Endothelial cell of umbilical vein (primary cell): ENCODE measurements around the gene SLC1A3. TPM values are rescaled to one million over a fixed set of nuclear protein-coding genes. Genes with fewer than 3 reads are reported as not detected.

Source experiments
- BruUV-seq: library from RNA; stranded (reverse); fragments of 400-500 nt; replicated peaks from 2 replicates; lab custom pipeline; 2021; lab: Mats Ljungman, UMichigan
- CTCF ChIA-PET: fragments of 300-600, 350-600 bp; sonication (Branson Sonifier 250); formaldehyde crosslinking; loops from one replicate; lab custom pipeline; 2021; ENCODE audit warnings: antibody characterized with exemption, inconsistent platforms; lab: Charles Lee
- POLR2A ChIA-PET: fragments of 300-600, 350-600 bp; sonication (Branson Sonifier 250); formaldehyde crosslinking; loops from one replicate; lab custom pipeline; 2021; ENCODE audit warnings: antibody characterized with exemption, inconsistent platforms; lab: Charles Lee
- DNase-seq: peaks from one replicate; pipeline ENCODE4 v3.0.0-alpha.2; 2011; ENCODE audit warnings: low read depth, low spot score
- FAIRE-seq: peaks from 2 replicates; lab custom pipeline; 2011; peaks lifted over from hg19 to GRCh38; lab: Jason Lieb, UNC
- H2AFZ ChIP-seq: 2 replicates; pipeline ENCODE4 v1.6.0; 2012; ENCODE audit warnings: low read depth, low read length, control low read depth, inconsistent platforms
- H3K27ac ChIP-seq: 2 replicates; pipeline ENCODE4 v1.5.1; 2011; ENCODE audit warnings: low read depth, mild to moderate bottlenecking, control low read depth, low read length, moderate library complexity; ENCODE audit not compliant: insufficient read depth
- H3K27me3 ChIP-seq, 2 experiments: 2 replicates each; pipeline versions ENCODE4 v1.6.0 to v1.6.1; 2011; ENCODE audit warnings: low read length in 2 of 2, mixed read lengths in 1 of 2; ENCODE audit not compliant: control insufficient read depth in 2 of 2, insufficient read depth in 2 of 2
- H3K36me3 ChIP-seq, 2 experiments: 2 replicates in 1 of 2; 3 replicates in 1 of 2; pipeline ENCODE4 v1.5.1; 2011; ENCODE audit warnings: low read length in 2 of 2, mild to moderate bottlenecking in 1 of 2, moderate library complexity in 1 of 2; ENCODE audit not compliant: control insufficient read depth in 2 of 2, insufficient read depth in 2 of 2; ENCODE audit errors: extremely low read depth in 1 of 2
- H3K4me1 ChIP-seq: 3 replicates; pipeline ENCODE4 v1.5.1; 2011; ENCODE audit warnings: mild to moderate bottlenecking, low read length; ENCODE audit not compliant: control insufficient read depth, insufficient read depth; ENCODE audit errors: extremely low read depth
- H3K4me2 ChIP-seq: 2 replicates; pipeline ENCODE4 v1.6.1; 2011; ENCODE audit warnings: low read length, control low read depth, mixed read lengths; ENCODE audit not compliant: insufficient read depth
- H3K4me3 ChIP-seq, 3 experiments: fragments of 200-600 bp in 1 of 3; sonication (generic), shearing (Covaris generic) in 1 of 3; replicated peaks in 1 of 3; 2 replicates each; pipeline ENCODE4 v1.5.1; 2011 to 2016; ENCODE audit warnings: control low read depth in 3 of 3, low read length in 3 of 3, mild to moderate bottlenecking in 2 of 3, inconsistent platforms in 1 of 3, low read depth in 1 of 3, moderate library complexity in 1 of 3; ENCODE audit not compliant: insufficient read depth in 1 of 3
- H3K79me2 ChIP-seq: 2 replicates; pipeline ENCODE4 v1.6.0; 2012; ENCODE audit warnings: low read length, inconsistent platforms; ENCODE audit not compliant: control insufficient read depth, insufficient read depth
- H3K9ac ChIP-seq: replicated peaks from 2 replicates; pipeline ENCODE3; 2011; ENCODE audit warnings: low read length, control low read depth; ENCODE audit not compliant: insufficient read depth; ENCODE audit errors: extremely low read depth
- H3K9me1 ChIP-seq: replicated peaks from 3 replicates; pipeline ENCODE4 v1.6.0; 2011; ENCODE audit warnings: mild to moderate bottlenecking, low read length; ENCODE audit not compliant: control insufficient read depth, insufficient read depth; ENCODE audit errors: extremely low read depth
- H3K9me3 ChIP-seq: replicated peaks from 2 replicates; pipeline ENCODE4 v1.5.1; 2012; ENCODE audit warnings: low read length, inconsistent platforms; ENCODE audit not compliant: control insufficient read depth, insufficient read depth
- H4K20me1 ChIP-seq: replicated peaks from 2 replicates; pipeline ENCODE3; 2011; ENCODE audit warnings: mild to moderate bottlenecking, low read length; ENCODE audit not compliant: control insufficient read depth, insufficient read depth; ENCODE audit errors: extremely low read depth
- CTCF ChIP-seq, 2 donors: IDR thresholded peaks; 1 replicate in 1 of 2; 2 replicates in 1 of 2; pipeline ENCODE4 v1.5.1; 2011; ENCODE audit warnings: low read length in 2 of 2, mild to moderate bottlenecking in 2 of 2, moderate library complexity in 2 of 2, control low read depth in 1 of 2, inconsistent platforms in 1 of 2, low read depth in 1 of 2; ENCODE audit not compliant: insufficient read depth in 1 of 2; ENCODE audit errors: extremely low read depth in 1 of 2
- EZH2 ChIP-seq: IDR thresholded peaks from 2 replicates; pipeline ENCODE4 v1.6.1; 2012; ENCODE audit warnings: borderline replicate concordance, low read depth, mild to moderate bottlenecking, moderate library complexity, low read length, inconsistent platforms; ENCODE audit not compliant: severe bottlenecking
- FOS ChIP-seq: IDR thresholded peaks from 2 replicates; pipeline ENCODE4 v1.6.1; 2011; ENCODE audit warnings: mild to moderate bottlenecking, low read length, moderate library complexity, borderline replicate concordance; ENCODE audit not compliant: insufficient read depth
- GATA2 ChIP-seq: IDR thresholded peaks from 2 replicates; pipeline ENCODE4 v1.7.0; 2011; ENCODE audit warnings: low read depth, mild to moderate bottlenecking, moderate library complexity, mixed read lengths, low read length; ENCODE audit not compliant: insufficient read length, insufficient read depth
- JUN ChIP-seq: IDR thresholded peaks from 2 replicates; pipeline ENCODE4 v1.6.1; 2011; ENCODE audit warnings: borderline replicate concordance, low read depth; ENCODE audit not compliant: insufficient read length, insufficient read depth
- MAX ChIP-seq: IDR thresholded peaks from 2 replicates; pipeline ENCODE4 v1.6.1; 2011; ENCODE audit not compliant: insufficient read depth, insufficient read length
- MYC ChIP-seq: IDR thresholded peaks from one replicate; pipeline ENCODE4 v1.6.1; 2011; ENCODE audit warnings: mild to moderate bottlenecking, low read depth, low read length
- POLR2A ChIP-seq: IDR thresholded peaks from 2 replicates; pipeline ENCODE4 v1.6.1; 2012; ENCODE audit warnings: low read depth, mild to moderate bottlenecking, control low read depth, low read length
- POLR2AphosphoS5 ChIP-seq: IDR thresholded peaks from 2 replicates; pipeline ENCODE4 v1.6.1; 2012; ENCODE audit warnings: low read depth, mild to moderate bottlenecking, control low read depth, low read length, moderate library complexity; ENCODE audit not compliant: insufficient read depth
- dilution Hi-C: fragments of 300-500 bp; cut with MboI; formaldehyde crosslinking; loops from one replicate; pipeline ENCODE4 v1.15.0; 2019; ENCODE audit warnings: low sequenced_read_pairs; ENCODE audit not compliant: extremely low pct_ligation_motif_present
- intact Hi-C: fragments of 100-400 bp; cut with micrococcal nuclease; formaldehyde crosslinking; loops from one replicate; pipeline ENCODE4 v1.10.0; 2022
- polyA plus RNA-seq, 4 experiments: library from polyadenylated mRNA; depleted of rRNA in 3 of 4; stranded (reverse) in 3 of 4; unstranded in 1 of 4; fragments of >200 nt; gene quantifications; 2 replicates each; pipeline versions ENCODE4 v1.2.1 to v1.2.3, GENCODE V29; 2011 to 2012; ENCODE audit warnings: missing spikeins in 1 of 4
- total RNA-seq: library from RNA; stranded (reverse); gene quantifications from 2 replicates; pipeline ENCODE4 v1.2.3, GENCODE V29; 2021

SLC1A3 gene
- total and polyA plus RNA-seq, 2 donors (not counting 3 experiments of a cell fraction or from before 2014, with no cell fraction given) = 0.36 TPM; not detected in 1

GRCh38 chr5:36704131-36704530 lies 97.7 kb downstream of the SLC1A3 start:
- Histone ChIP-seq H3K4me1 (no peaks in the 10 kb centered on the region), H3K9me3 (no peaks in the 10 kb centered on the region), H3K79me2 (no peaks in the 10 kb centered on the region), H3K9me1 (no peaks in the 10 kb centered on the region), H3K36me3 (no peaks in the 10 kb centered on the region), H3K27ac (no peak overlapping the region), H3K4me3 (no peak overlapping the region), H3K4me2 (no peak overlapping the region), H2AFZ (no peak overlapping the region), H3K9ac (no peak overlapping the region), H4K20me1 (no peaks in the 10 kb centered on the region), H3K27me3 (peaks cover 13 to 21% of the 10 kb centered on the region in 2 experiments)
- POLR2A ChIA-PET = no interaction called here
- dilution Hi-C loops = no loop called here
- CTCF ChIA-PET = interaction anchor here (1.2 kb wide), 1 partner anchor 14 kb away, joined by 4 read pairs; no protein-coding TSS in a partner anchor
- FAIRE-seq (no peak), DNase-seq (no peak)
- BruUV-seq = no TSS peak
- intact Hi-C loops = no loop called here
- TF ChIP-seq FOS = no peak
- TF ChIP-seq MYC = no peak
- no peak for TF ChIP-seq GATA2
- TF ChIP-seq CTCF (IDR thresholded peaks at IDR 0.05; ENCODE audit: extremely low read depth in 1 of 2, insufficient read depth in 1 of 2, low read depth in 1 of 2, low read length in 2 of 2) = no peak
- TF ChIP-seq EZH2 = no peak
- TF ChIP-seq JUN = no peak
- no peak for TF ChIP-seq MAX
- TF ChIP-seq POLR2AphosphoS5 = no peak
- TF ChIP-seq POLR2A = no peak
